MV-4-11 (cell line): ENCODE data around the gene TGFBRAP1.
A peak's percentile ranks its signal among the peaks of the same experiment; 100 is the strongest.

Source experiments
- DNase-seq: peaks from one replicate; lab custom pipeline; 2025; lab: John Stamatoyannopoulos, UW

The TGFBRAP1 gene

DNA sequence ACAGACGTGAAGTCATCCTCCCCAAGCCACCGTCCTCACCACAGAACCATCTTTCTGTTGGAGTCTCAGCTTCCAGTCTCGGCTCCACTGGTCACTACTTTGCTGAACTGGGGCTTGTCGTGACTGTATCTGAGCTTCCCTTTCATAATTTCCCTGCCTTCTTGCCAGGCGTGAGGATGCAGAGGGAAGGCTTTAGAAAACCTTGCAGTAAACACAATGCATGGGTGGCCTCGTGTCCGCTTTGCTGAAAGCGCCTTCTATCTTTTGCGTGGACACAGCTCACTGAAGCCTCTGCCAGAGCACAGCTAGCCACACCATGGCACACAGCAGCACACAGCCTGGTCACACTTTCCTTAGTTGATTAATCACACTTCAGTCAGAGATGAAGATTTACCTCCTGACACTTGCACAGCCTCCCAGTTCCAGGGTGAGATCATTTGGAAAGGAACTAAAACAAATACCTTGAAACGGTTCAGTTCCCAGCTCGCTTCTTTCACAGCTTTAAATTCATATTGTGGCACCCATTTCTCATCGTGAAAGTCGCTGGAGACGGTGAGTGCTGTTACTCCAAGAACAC lies 90.8 kb downstream of the TGFBRAP1 start:
- DNase-seq = no peak

DNA sequence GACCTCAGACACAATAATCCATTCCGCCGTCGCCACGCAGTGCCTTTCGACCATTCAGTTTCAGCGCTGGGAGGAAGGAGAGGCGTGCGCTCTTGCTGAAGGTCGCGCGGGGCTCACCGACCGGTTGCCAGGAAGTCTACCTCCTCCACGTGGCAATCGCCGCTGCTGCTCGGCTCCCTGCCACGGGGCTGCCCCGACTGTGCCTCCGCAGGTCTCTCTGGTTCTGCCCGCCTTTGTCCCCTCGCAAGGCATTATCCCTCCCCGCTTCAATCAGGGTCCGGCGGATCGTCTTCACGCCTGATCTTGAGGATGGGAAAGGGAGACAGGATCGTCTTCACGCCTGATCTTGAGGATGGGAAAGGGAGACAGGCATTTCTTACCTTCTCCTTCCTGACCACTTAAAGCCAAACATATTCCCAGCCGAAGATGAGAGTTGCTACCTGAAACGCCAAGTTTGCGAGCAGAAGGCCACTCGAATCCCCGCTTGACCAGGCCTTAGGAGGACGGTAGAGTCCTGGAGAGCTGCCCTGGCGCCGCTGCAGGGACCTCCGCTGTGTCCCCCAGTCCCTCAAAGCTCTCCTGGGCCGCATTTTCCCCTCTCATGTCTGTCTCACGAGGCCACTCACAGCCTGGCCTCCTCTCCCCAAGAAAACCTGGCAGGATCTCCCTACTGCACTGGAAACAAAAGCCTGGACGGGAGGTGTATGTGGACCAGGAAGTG lies 92.3 kb downstream of the TGFBRAP1 start:
- no peak for DNase-seq

DNA sequence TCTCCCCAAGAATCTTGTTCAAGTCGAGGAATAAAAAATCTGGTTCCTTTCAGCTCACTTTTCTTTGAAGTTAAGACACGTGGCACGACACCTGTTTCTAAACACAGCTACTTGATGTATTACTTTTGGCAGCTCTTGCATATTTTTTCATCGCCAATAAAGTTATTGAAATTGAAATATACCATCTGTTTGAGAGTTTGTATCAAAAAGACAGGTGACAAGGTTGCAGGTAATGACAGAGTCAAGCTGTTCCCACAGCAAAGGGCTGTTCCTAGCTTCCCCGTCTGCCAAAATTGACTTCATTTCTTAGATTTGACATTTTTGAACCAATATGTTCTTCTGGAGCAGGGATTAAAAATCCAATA lies 93.5 kb downstream of the TGFBRAP1 start:
- no peak for DNase-seq

GRCh38 chr2:105235388-105236059 lies 94.0 kb downstream of the TGFBRAP1 start:
- peak; percentile 58 for DNase-seq

GRCh38 chr2:105231232-105231619 lies 98.3 kb downstream of the TGFBRAP1 start:
- no peak for DNase-seq

DNA sequence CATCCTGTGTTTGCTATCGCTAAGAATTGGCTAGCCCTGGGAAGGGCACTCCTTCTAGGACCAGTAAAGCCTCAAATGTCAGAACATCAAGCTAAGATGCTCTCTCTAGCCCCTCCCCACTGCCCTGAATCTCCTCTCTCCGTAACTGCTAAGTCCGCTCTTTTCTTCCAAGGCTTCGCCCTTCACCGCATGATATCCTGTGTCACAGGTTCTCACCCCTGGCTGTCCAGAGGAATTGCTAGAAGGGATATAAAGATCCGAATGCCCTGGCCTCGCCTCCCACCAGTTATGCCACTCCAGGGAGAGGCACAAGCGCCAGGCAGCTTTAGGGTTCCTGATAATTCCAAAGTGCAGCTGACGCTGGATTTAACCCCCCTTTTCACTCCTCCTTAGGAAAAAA lies 105.1 kb downstream of the TGFBRAP1 start:
- no peak for DNase-seq

- no peak for DNase-seq
These were observed 108.9 kb downstream of the TGFBRAP1 start for GRCh38 chr2:105220604-105221003.

DNA sequence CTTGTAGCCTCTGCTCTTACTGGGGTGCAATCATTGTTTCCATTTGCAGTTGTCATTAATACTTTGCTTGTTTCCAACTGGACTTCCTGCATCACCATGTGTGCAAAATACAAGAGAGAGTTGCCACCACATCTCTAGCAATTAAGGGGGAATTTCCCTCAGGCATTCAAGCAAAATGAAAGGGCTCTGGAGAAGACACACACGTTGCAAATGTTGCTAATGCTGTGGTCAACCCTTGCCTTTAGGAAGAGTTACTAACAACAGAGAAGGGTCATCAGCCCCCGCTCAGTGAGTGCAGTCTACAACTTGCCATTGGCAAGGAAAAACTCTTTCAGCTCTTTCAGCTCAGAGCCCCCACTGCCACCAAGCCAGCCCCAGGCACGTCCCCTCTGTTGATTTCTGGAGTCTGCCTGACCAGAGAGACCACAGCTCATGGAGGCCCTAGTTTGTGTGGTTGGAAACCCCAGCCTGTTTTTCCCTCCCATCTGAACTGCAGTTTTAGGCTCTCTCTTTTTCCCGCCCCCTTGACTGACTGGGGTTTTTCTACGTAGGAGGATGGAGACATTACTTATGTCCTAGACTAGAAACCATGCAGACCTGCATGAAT lies 113.8 kb downstream of the TGFBRAP1 start:
- no peak for DNase-seq
